ENCODE results near the gene PRPF38B. TPM values are rescaled to one million over a fixed set of nuclear protein-coding genes. Genes with fewer than 3 reads are reported as not detected.
"Not testable (repeated sequence)": the region's sequence is repeated elsewhere in the genome, so short reads cannot be mapped to it uniquely, and the experiment has no call there.

Gene PRPF38B
- total RNA-seq, 2 experiments from 2014 or later: 85.9 to 91.2 TPM

DNA sequence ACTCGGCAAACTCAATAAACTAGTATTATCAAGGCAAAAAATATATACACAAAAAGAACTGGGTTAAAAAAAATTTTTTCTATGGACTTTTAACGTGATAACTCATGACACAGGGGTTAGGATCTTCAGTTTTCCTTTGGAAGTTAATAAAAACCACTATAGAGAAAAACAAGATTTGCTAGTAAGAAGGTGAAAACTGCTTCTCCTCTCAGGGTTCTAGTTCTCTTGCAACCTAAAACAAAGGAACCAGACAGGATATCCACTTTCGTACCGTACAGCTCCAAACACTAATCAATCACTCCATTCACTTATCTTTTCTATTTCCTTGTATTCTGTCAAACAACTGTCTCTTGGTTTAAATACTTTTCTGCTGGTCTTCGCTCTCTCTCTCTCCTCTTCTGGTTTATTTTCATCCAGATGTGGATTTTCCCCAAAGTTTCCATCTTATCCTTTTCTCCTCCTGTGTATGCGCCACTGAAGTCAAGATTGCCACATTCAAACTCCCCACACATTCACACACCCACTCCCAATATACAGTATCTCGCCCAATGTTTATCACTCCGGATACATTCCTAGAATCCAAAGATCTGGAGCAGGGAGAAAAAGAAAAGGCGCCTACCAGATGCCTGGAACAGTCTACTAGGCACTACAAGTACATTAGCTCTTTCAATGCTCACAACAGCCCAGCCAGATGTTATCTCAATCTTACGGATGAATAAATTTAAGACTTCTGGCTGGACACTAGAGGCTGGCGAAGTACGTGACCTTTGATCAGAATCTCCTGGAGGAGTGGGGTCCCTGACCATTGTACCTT is 775 bp upstream of the PRPF38B start:
- POLR2A ChIA-PET: interaction anchor here (0.8 to 5.6 kb wide), 30 partner anchors 9 to 523 kb away, joined by 3 to 258 read pairs (median 5); partner anchors contain the start of genes CLCC1, EEIG2, GPSM2 and HENMT1
- Mint-ChIP-seq H3K9me3 (no peaks in the 10 kb centered on the region), H3K4me1 (peaks cover 24% of the 10 kb centered on the region), H3K27ac (peak overlapping the region; percentile 99), H3K4me3 (peak overlapping the region; percentile 95), H3K27me3 (peaks cover 2% of the 10 kb centered on the region), H3K36me3 (peaks cover 26% of the 10 kb centered on the region)
- DNase-seq (no peak), ATAC-seq (ENCODE audit: low read depth) (peak; percentile 0)

- POLR2A ChIA-PET: interaction anchor here (0.8 to 5.6 kb wide), 37 partner anchors 11 to 1646 kb away, joined by 3 to 258 read pairs (median 5); partner anchors contain the start of genes CLCC1, EEIG2, GPSM2 and HENMT1
- peaks cover 33% of the 10 kb centered on the region for H3K36me3 Mint-ChIP-seq
- H3K4me1 Mint-ChIP-seq: peaks cover 34% of the 10 kb centered on the region
- H3K27me3 Mint-ChIP-seq: no peaks in the 10 kb centered on the region
- H3K9me3 Mint-ChIP-seq: no peaks in the 10 kb centered on the region
- peak overlapping the region; percentile 99 for H3K27ac Mint-ChIP-seq
- H3K4me3 Mint-ChIP-seq: peak overlapping the region; percentile 95
- DNase-seq: no peak
- peak; percentile 80 for ATAC-seq (ENCODE audit: low read depth)
These were observed 880 bp downstream of the PRPF38B start for GRCh38 chr1:108692724-108693655.

- H3K27ac Mint-ChIP-seq: peak overlapping the region; percentile 84
- no peaks in the 10 kb centered on the region for H3K9me3 Mint-ChIP-seq
- ATAC-seq (ENCODE audit: low read depth) (no peak), DNase-seq (no peak)
- peaks cover 56% of the 10 kb centered on the region for H3K36me3 Mint-ChIP-seq
- peaks cover 44% of the 10 kb centered on the region for H3K4me1 Mint-ChIP-seq
- peak overlapping the region; percentile 86 for H3K4me3 Mint-ChIP-seq
- POLR2A ChIA-PET: interaction anchor here (1.1 to 5.6 kb wide), 2 partner anchors 49 to 135 kb away, joined by 3 to 258 read pairs; no protein-coding TSS in a partner anchor
- H3K27me3 Mint-ChIP-seq: no peaks in the 10 kb centered on the region
These were observed 3.4 kb downstream of the PRPF38B start for GRCh38 chr1:108695535-108695934.

- POLR2A ChIA-PET: no interaction called here
- H3K9me3 Mint-ChIP-seq: no peaks in the 10 kb centered on the region
- DNase-seq (no peak), ATAC-seq (ENCODE audit: low read depth) (no peak)
- peaks cover 35% of the 10 kb centered on the region for H3K4me1 Mint-ChIP-seq
- H3K36me3 Mint-ChIP-seq: peaks cover 42% of the 10 kb centered on the region
- H3K27ac Mint-ChIP-seq: peak overlapping the region; percentile 71
- H3K27me3 Mint-ChIP-seq: no peaks in the 10 kb centered on the region
- H3K4me3 Mint-ChIP-seq: peak overlapping the region; percentile 75
These were observed 7.5 kb downstream of the PRPF38B start for GRCh38 chr1:108699375-108700332.

GRCh38 chr1:108701176-108701849 is 9.2 kb downstream of the PRPF38B start:
- no peak for DNase-seq
- H3K27me3 Mint-ChIP-seq: no peaks in the 10 kb centered on the region
- no peak for ATAC-seq (ENCODE audit: low read depth)
- H3K4me3 Mint-ChIP-seq: no peak overlapping the region
- POLR2A ChIA-PET: interaction anchor here (4.9 kb wide), 1 partner anchor 9 kb away, joined by 29 read pairs; the partner anchor contains the start of gene PRPF38B
- H3K36me3 Mint-ChIP-seq: peaks cover 35% of the 10 kb centered on the region
- H3K9me3 Mint-ChIP-seq: no peaks in the 10 kb centered on the region
- H3K27ac Mint-ChIP-seq: no peak overlapping the region
- peaks cover 28% of the 10 kb centered on the region for H3K4me1 Mint-ChIP-seq

- H3K4me3 Mint-ChIP-seq; H3K27me3 Mint-ChIP-seq; DNase-seq; H3K27ac Mint-ChIP-seq; ATAC-seq (ENCODE audit: low read depth); H3K9me3 Mint-ChIP-seq: not testable (repeated sequence)
- H3K36me3 Mint-ChIP-seq: peaks cover 33% of the 10 kb centered on the region
- peaks cover 24% of the 10 kb centered on the region for H3K4me1 Mint-ChIP-seq
- POLR2A ChIA-PET: interaction anchor here (3.3 to 4.9 kb wide), 2 partner anchors 10 to 55 kb away, joined by 11 to 29 read pairs; partner anchors contain the start of gene PRPF38B
These were observed 10.0 kb downstream of the PRPF38B start for GRCh38 chr1:108702109-108702508.

DNA sequence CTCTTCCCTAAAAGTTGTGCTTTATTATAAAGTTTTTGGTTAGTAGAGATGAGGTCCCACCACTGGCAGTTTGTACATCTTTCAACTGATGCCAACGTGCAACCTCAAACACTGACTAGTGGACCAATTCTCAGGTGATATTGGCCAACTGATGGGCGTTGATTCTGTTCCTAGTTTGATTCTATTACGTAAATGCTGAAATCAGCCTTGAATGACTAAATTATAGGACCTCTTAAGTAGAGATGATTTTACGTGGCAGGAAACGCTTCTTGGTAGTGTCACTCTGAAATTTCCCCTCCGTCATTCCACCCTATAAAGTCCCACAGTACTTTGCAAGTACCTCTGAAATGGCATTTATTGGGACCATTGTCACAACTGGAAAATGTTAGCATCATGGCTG is 11.8 kb downstream of the PRPF38B start:
- peak; percentile 40 for ATAC-seq (ENCODE audit: low read depth)
- H3K27ac Mint-ChIP-seq: peak overlapping the region; percentile 73
- no peaks in the 10 kb centered on the region for H3K27me3 Mint-ChIP-seq
- POLR2A ChIA-PET: interaction anchor here (0.6 to 4.9 kb wide), 4 partner anchors 12 to 144 kb away, joined by 4 to 29 read pairs (median 8); partner anchors contain the start of genes EEIG2 and PRPF38B
- DNase-seq: no peak
- peak overlapping the region; percentile 13 for H3K4me3 Mint-ChIP-seq
- H3K9me3 Mint-ChIP-seq: no peaks in the 10 kb centered on the region
- peaks cover 20% of the 10 kb centered on the region for H3K4me1 Mint-ChIP-seq
- peaks cover 20% of the 10 kb centered on the region for H3K36me3 Mint-ChIP-seq

GRCh38 chr1:108704496-108704895 is 12.4 kb downstream of the PRPF38B start:
- DNase-seq (no peak), ATAC-seq (ENCODE audit: low read depth) (no peak)
- no peaks in the 10 kb centered on the region for H3K9me3 Mint-ChIP-seq
- H3K36me3 Mint-ChIP-seq: peaks cover 14% of the 10 kb centered on the region
- peaks cover 17% of the 10 kb centered on the region for H3K4me1 Mint-ChIP-seq
- no peak overlapping the region for H3K27ac Mint-ChIP-seq
- H3K27me3 Mint-ChIP-seq: no peaks in the 10 kb centered on the region
- no peak overlapping the region for H3K4me3 Mint-ChIP-seq
- POLR2A ChIA-PET: interaction anchor here (1.3 to 4.9 kb wide), 3 partner anchors 13 to 145 kb away, joined by 4 to 29 read pairs (median 11); partner anchors contain the start of genes EEIG2 and PRPF38B

GRCh38 chr1:108706643-108707042 is 14.5 kb downstream of the PRPF38B start:
- ATAC-seq (ENCODE audit: low read depth) (no peak), DNase-seq (no peak)
- POLR2A ChIA-PET: no interaction called here
- Mint-ChIP-seq H3K27ac (no peak overlapping the region), H3K36me3 (peaks cover 5% of the 10 kb centered on the region), H3K27me3 (peaks cover 2% of the 10 kb centered on the region), H3K9me3 (no peaks in the 10 kb centered on the region), H3K4me1 (peaks cover 14% of the 10 kb centered on the region), H3K4me3 (no peak overlapping the region)

- H3K4me1 Mint-ChIP-seq: peaks cover 13% of the 10 kb centered on the region
- ATAC-seq (ENCODE audit: low read depth) (peak; percentile 92), DNase-seq (peak; percentile 53)
- H3K36me3 Mint-ChIP-seq: no peaks in the 10 kb centered on the region
- H3K9me3 Mint-ChIP-seq: no peaks in the 10 kb centered on the region
- peaks cover 15% of the 10 kb centered on the region for H3K27me3 Mint-ChIP-seq
- POLR2A ChIA-PET: interaction anchor here (1.0 to 2.9 kb wide), 2 partner anchors 16 to 48 kb away, joined by 3 to 29 read pairs; partner anchors contain the start of genes HENMT1 and PRPF38B
- H3K27ac Mint-ChIP-seq: no peak overlapping the region
- H3K4me3 Mint-ChIP-seq: no peak overlapping the region
These were observed 16.9 kb downstream of the PRPF38B start for GRCh38 chr1:108708691-108709660.

Data from activated naive CD8-positive, alpha-beta T cell treated with anti-CD3 and anti-CD28 coated beads, Interleukin-2, amount 10 ng/mL, durations not matched to agents 7 days and 5 days (primary cell).